HUES64 (cell line): ENCODE results near the gene SETD2.
"Not testable (repeated sequence)": the region's sequence is repeated elsewhere in the genome, so short reads cannot be mapped to it uniquely, and the experiment has no call there.

Experiments used
- H3K27ac ChIP-seq: 2 replicates; pipeline ENCODE4 v1.7.0; 2013; ENCODE audit warnings: low read depth, low read length, inconsistent platforms
- H3K27me3 ChIP-seq: 2 replicates; pipeline ENCODE4 v1.6.1; 2013; ENCODE audit warnings: mild to moderate bottlenecking, low read length; ENCODE audit not compliant: insufficient read depth
- H3K36me3 ChIP-seq: 2 replicates; pipeline ENCODE4 v1.6.1; 2013; ENCODE audit warnings: mild to moderate bottlenecking, low read length; ENCODE audit not compliant: insufficient read depth
- H3K4me1 ChIP-seq: 2 replicates; pipeline ENCODE4 v1.6.1; 2013; ENCODE audit warnings: mild to moderate bottlenecking, low read length, moderate library complexity; ENCODE audit not compliant: insufficient read depth
- H3K4me3 ChIP-seq: 2 replicates; pipeline ENCODE4 v1.5.1; 2013; ENCODE audit warnings: mild to moderate bottlenecking, low read length, moderate library complexity
- H3K9ac ChIP-seq: 2 replicates; pipeline ENCODE4 v1.6.1; 2013; ENCODE audit warnings: mild to moderate bottlenecking, low read depth, low read length
- H3K9me3 ChIP-seq: 2 replicates; pipeline ENCODE4 v1.6.1; 2013; ENCODE audit warnings: low read depth, low read length; ENCODE audit not compliant: insufficient read depth
- WGBS: fragments of 150-250, 120-280 bp; methylation state at CpG from one replicate; pipeline ENCODE4 v1.1.7; 2013; ENCODE audit warnings: missing lambda C conversion rate; 5-methylcytosine and 5-hydroxymethylcytosine counted together

Gene SETD2

DNA sequence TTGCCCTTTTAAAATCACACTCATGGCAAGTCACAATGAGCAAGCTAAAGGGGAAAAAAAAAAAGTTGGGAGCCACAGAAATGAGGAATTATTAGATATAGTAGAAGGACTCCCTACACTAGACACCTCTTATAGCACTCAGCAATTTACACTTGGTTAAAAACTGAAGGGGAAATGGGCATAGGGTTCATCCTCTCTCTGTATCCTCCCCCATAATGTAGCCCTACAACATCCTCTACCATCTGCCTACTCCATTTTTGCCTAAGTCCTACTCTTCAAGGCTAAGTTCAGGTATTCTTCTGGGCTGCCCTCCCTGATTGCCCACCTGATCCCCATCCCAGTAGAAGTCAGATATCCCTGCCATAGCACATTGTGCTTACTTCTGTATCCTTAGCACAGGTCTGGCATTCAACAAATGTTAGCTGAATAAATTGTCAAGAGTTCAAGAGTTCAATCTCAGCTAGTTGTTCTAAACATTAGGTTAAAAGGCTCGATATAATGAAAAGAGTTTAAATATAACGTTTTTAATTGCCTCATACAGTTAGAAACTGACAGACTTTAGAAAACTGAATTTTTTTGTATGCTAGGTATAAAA, 14.5 kb downstream of the SETD2 start:
- Histone ChIP-seq H3K27ac (no peak overlapping the region), H3K36me3 (no peaks in the 10 kb centered on the region), H3K9ac (no peak overlapping the region), H3K9me3 (no peaks in the 10 kb centered on the region), H3K27me3 (no peaks in the 10 kb centered on the region), H3K4me3 (no peak overlapping the region), H3K4me1 (peaks cover 12% of the 10 kb centered on the region; the same call in 1 of the 2 replicates)
- WGBS, result 83% methylated on average over 2 of the region's 2 CpGs

GRCh38 chr3:47145272-47145671, 18.6 kb downstream of the SETD2 start:
- no peaks in the 10 kb centered on the region for H3K36me3 ChIP-seq
- H3K4me3 ChIP-seq, result no peak overlapping the region
- H3K9ac ChIP-seq, result no peak overlapping the region
- H3K9me3 ChIP-seq, result no peaks in the 10 kb centered on the region
- H3K27ac ChIP-seq, result no peak overlapping the region
- H3K27me3 ChIP-seq, result no peaks in the 10 kb centered on the region
- H3K4me1 ChIP-seq, result peaks cover 8% of the 10 kb centered on the region; the same call in 1 of the 2 replicates
- 93% methylated on average over 1 of the region's 1 CpG for WGBS

DNA sequence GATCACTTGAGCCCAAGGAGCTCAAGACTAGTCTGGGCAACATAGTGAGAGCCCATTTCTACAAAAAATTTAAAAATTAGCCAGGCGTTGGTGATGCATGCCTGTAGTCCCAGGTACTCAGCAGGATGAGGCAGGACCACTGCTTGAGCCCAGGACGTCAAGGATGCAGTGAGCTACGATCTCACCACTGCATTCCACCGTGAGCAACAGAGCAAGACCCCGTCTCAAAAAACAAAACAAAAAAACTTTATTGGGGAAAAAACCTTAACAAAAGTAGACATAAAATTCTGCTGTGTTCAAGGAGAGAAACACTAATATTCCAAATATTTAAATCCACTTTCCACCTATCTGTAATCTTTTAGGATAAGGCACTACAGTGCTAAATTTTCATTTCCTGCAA, 20.8 kb downstream of the SETD2 start:
- no peak overlapping the region for H3K27ac ChIP-seq
- H3K9me3 ChIP-seq, result no peaks in the 10 kb centered on the region
- H3K9ac ChIP-seq, result no peak overlapping the region
- H3K4me3 ChIP-seq, result no peak overlapping the region
- H3K36me3 ChIP-seq, result no peaks in the 10 kb centered on the region
- H3K4me1 ChIP-seq, result peaks cover 8% of the 10 kb centered on the region; the same call in 1 of the 2 replicates
- 91% methylated on average over 5 of the region's 5 CpGs for WGBS
- H3K27me3 ChIP-seq, result no peaks in the 10 kb centered on the region

GRCh38 chr3:47142536-47142935, 21.4 kb downstream of the SETD2 start:
- H3K9ac ChIP-seq, H3K27ac ChIP-seq, H3K36me3 ChIP-seq, H3K27me3 ChIP-seq, H3K4me1 ChIP-seq, H3K4me3 ChIP-seq, H3K9me3 ChIP-seq: not testable (repeated sequence)
- WGBS, result 95% methylated on average over 7 of the region's 7 CpGs

DNA sequence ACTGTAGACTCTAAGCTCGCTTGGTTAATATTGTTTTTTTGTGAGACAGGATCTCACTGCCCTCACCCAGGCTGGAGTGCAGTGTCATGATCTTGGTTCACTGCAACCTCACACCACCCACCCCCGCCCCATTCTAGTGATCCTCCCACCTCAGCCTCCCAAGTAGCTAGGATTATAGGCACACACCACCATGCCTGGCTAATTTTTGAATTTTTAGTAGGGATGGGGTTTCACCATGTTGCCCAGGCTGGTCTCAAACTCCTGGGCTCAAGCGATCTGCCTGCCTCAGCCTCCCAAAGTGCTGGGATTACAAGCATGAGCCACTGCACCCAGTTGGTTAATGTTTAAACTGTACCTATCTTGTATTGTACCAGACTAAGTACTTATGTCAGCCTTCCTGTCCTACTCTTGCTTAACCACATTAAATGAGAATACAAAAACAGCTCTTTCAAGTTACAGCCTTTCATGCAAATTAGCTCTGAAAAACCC, 22.9 kb downstream of the SETD2 start:
- H3K4me3 ChIP-seq, H3K9ac ChIP-seq, H3K27me3 ChIP-seq, H3K9me3 ChIP-seq, H3K27ac ChIP-seq, H3K36me3 ChIP-seq: not testable (repeated sequence)
- 96% methylated on average over 1 of the region's 3 CpGs for WGBS
- H3K4me1 ChIP-seq, result peaks cover 12% of the 10 kb centered on the region; the same call in 1 of the 2 replicates

- WGBS, result 94% methylated on average over 4 of the region's 7 CpGs
Measured at GRCh38 chr3:47140553-47140952, 23.4 kb downstream of the SETD2 start.

GRCh38 chr3:47134311-47134710, 29.6 kb downstream of the SETD2 start:
- H3K9me3 ChIP-seq, result no peaks in the 10 kb centered on the region
- no peak overlapping the region; the same call in 1 of the 2 replicates for H3K27ac ChIP-seq
- H3K27me3 ChIP-seq, result no peaks in the 10 kb centered on the region
- no peak overlapping the region for H3K9ac ChIP-seq
- H3K36me3 ChIP-seq, result no peaks in the 10 kb centered on the region
- no peak overlapping the region for H3K4me3 ChIP-seq
- H3K4me1 ChIP-seq, result peaks cover 18% of the 10 kb centered on the region
- 93% methylated on average over 3 of the region's 3 CpGs for WGBS

More at GRCh38 chr3:47140553-47140952, 23.4 kb downstream of the SETD2 start:
- not testable (repeated sequence) for H3K9ac ChIP-seq, H3K27me3 ChIP-seq, H3K36me3 ChIP-seq, H3K9me3 ChIP-seq, H3K27ac ChIP-seq, H3K4me3 ChIP-seq
- peaks cover 16% of the 10 kb centered on the region; the same call in 1 of the 2 replicates for H3K4me1 ChIP-seq

- no peaks in the 10 kb centered on the region for H3K9me3 ChIP-seq
- no peak overlapping the region for H3K9ac ChIP-seq
- no peak overlapping the region for H3K4me3 ChIP-seq
- H3K4me1 ChIP-seq, result peaks cover 18% of the 10 kb centered on the region
- H3K27ac ChIP-seq, result no peak overlapping the region; the same call in 1 of the 2 replicates
- 96% methylated on average over 2 of the region's 3 CpGs for WGBS
- no peaks in the 10 kb centered on the region for H3K27me3 ChIP-seq
- no peaks in the 10 kb centered on the region for H3K36me3 ChIP-seq
Measured at GRCh38 chr3:47133641-47134040, 30.3 kb downstream of the SETD2 start.

- no peak overlapping the region for H3K4me3 ChIP-seq
- no CpG with 5 or more reads among the region's 2 CpGs for WGBS
- H3K9ac ChIP-seq, result no peak overlapping the region
- H3K9me3 ChIP-seq, result no peaks in the 10 kb centered on the region
- no peaks in the 10 kb centered on the region for H3K27me3 ChIP-seq
- no peak overlapping the region for H3K27ac ChIP-seq
- H3K4me1 ChIP-seq, result peaks cover 10% of the 10 kb centered on the region
- no peaks in the 10 kb centered on the region for H3K36me3 ChIP-seq
Measured at GRCh38 chr3:47130557-47130956, 33.4 kb downstream of the SETD2 start.

- H3K36me3 ChIP-seq, result peaks cover 13% of the 10 kb centered on the region
- 95% methylated on average over 4 of the region's 4 CpGs for WGBS
- H3K4me1 ChIP-seq, result no peaks in the 10 kb centered on the region
Measured at GRCh38 chr3:47128137-47128536, 35.8 kb downstream of the SETD2 start.

DNA sequence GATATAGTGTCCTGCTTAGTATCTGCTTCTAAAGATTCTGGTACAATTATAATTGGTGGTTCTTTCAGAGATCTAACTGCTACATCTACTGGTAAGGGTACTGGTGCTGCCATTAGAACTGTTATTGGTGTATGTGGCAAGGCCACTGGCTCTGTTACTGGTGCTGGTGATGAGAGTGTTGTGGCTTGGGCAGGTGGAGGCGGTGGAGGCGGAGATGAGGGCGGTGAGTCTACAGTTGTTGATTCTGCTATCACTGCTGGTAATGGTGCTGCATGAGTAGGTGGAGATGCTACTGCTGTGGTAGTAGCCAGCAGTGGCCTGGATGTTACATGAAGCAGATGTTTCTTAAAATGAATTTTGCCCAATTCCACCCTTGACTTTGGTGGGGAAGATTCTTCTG, 40.1 kb downstream of the SETD2 start:
- Histone ChIP-seq H3K9ac (no peak overlapping the region), H3K9me3 (no peaks in the 10 kb centered on the region), H3K4me3 (no peak overlapping the region), H3K4me1 (no peaks in the 10 kb centered on the region), H3K27me3 (no peaks in the 10 kb centered on the region), H3K27ac (no peak overlapping the region), H3K36me3 (peaks cover 56% of the 10 kb centered on the region)
- WGBS, result 98% methylated on average over 3 of the region's 3 CpGs

More at GRCh38 chr3:47128137-47128536, 35.8 kb downstream of the SETD2 start:
- Histone ChIP-seq H3K27me3 (no peaks in the 10 kb centered on the region), H3K27ac (no peak overlapping the region), H3K4me3 (no peak overlapping the region), H3K9me3 (no peaks in the 10 kb centered on the region), H3K9ac (no peak overlapping the region)

DNA sequence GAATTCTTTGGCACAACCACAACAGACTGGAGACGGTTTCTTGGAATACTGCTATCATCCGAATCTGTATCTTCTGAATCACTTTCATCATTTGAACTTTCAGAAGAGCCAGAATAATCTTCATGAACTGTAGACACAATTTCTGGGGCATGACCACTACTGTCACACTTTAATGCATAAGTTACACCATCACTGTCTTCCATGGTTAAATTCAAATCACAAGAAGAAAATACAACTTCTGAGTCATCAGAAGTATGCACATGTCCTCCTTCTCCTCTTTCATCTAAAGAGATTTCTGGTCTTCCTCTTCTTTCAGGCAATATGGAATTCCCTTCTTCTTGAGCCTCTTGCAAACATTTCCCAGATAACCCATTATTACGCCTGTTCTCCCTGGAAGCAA, 42.5 kb downstream of the SETD2 start:
- H3K4me1 ChIP-seq, result no peaks in the 10 kb centered on the region
- no peak overlapping the region for H3K4me3 ChIP-seq
- 95% methylated on average over 3 of the region's 3 CpGs for WGBS
- no peak overlapping the region for H3K27ac ChIP-seq
- H3K36me3 ChIP-seq, result peaks cover 70% of the 10 kb centered on the region
- H3K9me3 ChIP-seq, result no peaks in the 10 kb centered on the region
- H3K27me3 ChIP-seq, result no peaks in the 10 kb centered on the region
- H3K9ac ChIP-seq, result no peak overlapping the region
